GM12878 (cell line): Measurements from ENCODE around the gene FOXP1.

Experiments used
- EP300 ChIP-seq, 2 experiments: fragments of 150-350 bp in 1 of 2; IDR thresholded peaks; 2 replicates each; pipeline ENCODE4 v1.6.1; 2011 to 2012; ENCODE audit warnings: low read depth in 2 of 2, low read length in 2 of 2, borderline replicate concordance in 1 of 2, improper control_type of control experiment in 1 of 2, inconsistent platforms in 1 of 2; ENCODE audit not compliant: control insufficient read depth in 1 of 2
- RAD21 ChIP-seq: IDR thresholded peaks from 2 replicates; pipeline ENCODE4 v1.6.1; 2011; ENCODE audit warnings: mild to moderate bottlenecking, low read depth, low read length, moderate library complexity; ENCODE audit not compliant: insufficient read depth
- SRF ChIP-seq, 2 experiments: IDR thresholded peaks; 2 replicates each; pipeline ENCODE4 v1.6.1; 2011; ENCODE audit warnings: low read depth in 2 of 2, low read length in 2 of 2, mild to moderate bottlenecking in 1 of 2, moderate library complexity in 1 of 2

DNA sequence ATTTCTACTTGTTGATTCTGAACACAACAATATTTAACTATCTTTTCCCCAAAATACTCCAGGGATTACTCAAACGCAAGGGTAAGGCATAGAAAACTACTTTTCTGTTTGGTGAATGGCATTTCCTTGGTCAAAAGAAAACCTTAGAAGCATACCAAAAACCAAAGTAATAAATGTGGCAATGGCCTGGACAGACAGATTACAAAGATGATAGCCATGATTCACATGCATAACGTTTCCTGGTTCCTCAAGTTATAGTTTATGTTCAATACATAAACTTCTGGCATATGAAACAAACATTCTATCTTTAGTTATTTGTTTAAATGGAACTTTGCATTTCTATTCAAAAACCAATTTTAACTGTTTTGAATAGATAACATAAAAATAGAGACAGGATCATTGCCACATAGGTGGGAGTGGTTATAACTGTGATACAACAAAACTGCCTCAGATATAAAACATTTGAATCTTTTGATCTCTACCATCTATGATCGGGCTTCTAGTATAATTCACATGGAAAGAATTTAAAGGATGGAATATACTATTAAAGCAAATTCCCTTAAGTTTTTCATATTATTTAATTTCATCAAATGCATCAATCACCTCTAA is 32.1 kb downstream of the FOXP1 start:
- TF ChIP-seq SRF (IDR thresholded peaks at IDR 0.05; ENCODE audit: low read depth in 2 of 2, low read length in 2 of 2) (no peak), RAD21 (no peak), EP300 (IDR thresholded peaks at IDR 0.05; ENCODE audit: borderline replicate concordance in 1 of 2, control insufficient read depth in 1 of 2, low read depth in 2 of 2, low read length in 2 of 2) (no peak)
